Measurements from ENCODE around the gene KRT74. TPM values are rescaled to one million over a fixed set of nuclear protein-coding genes. Genes with fewer than 3 reads are reported as not detected.

Gene KRT74
- total and polyA plus RNA-seq, 10 of the 15 experiments (the other 5 are each of a cell fraction or from before 2014, with no cell fraction given), result not detected

GRCh38 chr12:52605542-52605941 is 31.9 kb upstream of the KRT74 start:
- BruUV-seq (replicated peaks), result no TSS peak
- H3K27ac ChIP-seq (ENCODE audit: control insufficient read depth, insufficient read depth), result no peak overlapping the region
- RAD21 ChIA-PET (ENCODE audit: unreplicated experiment), result no interaction called here
- no peaks in the 10 kb centered on the region for H3K9me3 ChIP-seq (replicated peaks; ENCODE audit: control insufficient read depth, insufficient read depth, low read length)
- ATAC-seq (no peak), DNase-seq (ENCODE audit: low read depth, low spot score) (no peak), FAIRE-seq (no peak)
- no peaks in the 10 kb centered on the region for H4K20me1 ChIP-seq (ENCODE audit: control insufficient read depth, insufficient read depth)
- peaks cover 3 to 6% of the 10 kb centered on the region in 2 experiments; a peak in 3 of 4 replicates for H3K27me3 ChIP-seq (replicated peaks in 1 of 2; ENCODE audit: control insufficient read depth in 2 of 2, insufficient read depth in 2 of 2, low read length in 1 of 2)
- no peak overlapping the region for H3K9ac ChIP-seq (ENCODE audit: control insufficient read depth, insufficient read depth, low read length)
- CTCF ChIA-PET, result no interaction called here
- no peak overlapping the region for H3K4me3 ChIP-seq
- SMC1A ChIA-PET (ENCODE audit: uncharacterized antibody, unreplicated experiment), result no interaction called here
- H2AFZ ChIP-seq (ENCODE audit: control insufficient read depth, low read depth, low read length), result no peak overlapping the region
- TF ChIP-seq E4F1 (IDR thresholded peaks at IDR 0.05; ENCODE audit: borderline replicate concordance, partially characterized antibody), result no peak
- TF ChIP-seq SKIL (IDR thresholded peaks at IDR 0.05; ENCODE audit: low read depth, poor library complexity, severe bottlenecking), result no peak
- TF ChIP-seq CHD2 (IDR thresholded peaks at IDR 0.05; ENCODE audit: borderline replicate concordance, low read depth, low read length), result no peak
- no peak for TF ChIP-seq BCL11A (IDR thresholded peaks at IDR 0.05; ENCODE audit: low read depth, low read length)
- H3K4me1 ChIP-seq (ENCODE audit: control insufficient read depth, insufficient read depth, low read length), result no peaks in the 10 kb centered on the region
- in situ Hi-C loops (cut with MboI), result no loop called here
- POLR2A ChIA-PET, result no interaction called here
- intact Hi-C loops (cut with micrococcal nuclease; ENCODE audit: unreplicated experiment), result no loop called here
- 0% methylated on average over 1 of the region's 1 CpG for WGBS (ENCODE audit: insufficient coverage, insufficient replicate concordance, low lambda C conversion rate, missing lambda C conversion rate)
- no peaks in the 10 kb centered on the region for H3K36me3 ChIP-seq (ENCODE audit: control insufficient read depth in 2 of 2, insufficient read depth in 2 of 2, low read length in 1 of 2)
- H3K4me2 ChIP-seq (ENCODE audit: control insufficient read depth, insufficient read depth), result no peak overlapping the region
- no peaks in the 10 kb centered on the region for H3K79me2 ChIP-seq (ENCODE audit: control insufficient read depth, insufficient read depth, low read length)
